ENCODE measurements around the gene TXNDC12. TPM values are rescaled to one million over a fixed set of nuclear protein-coding genes. Genes with fewer than 3 reads are reported as not detected.
"Not testable (repeated sequence)": the region's sequence is repeated elsewhere in the genome, so short reads cannot be mapped to it uniquely, and the experiment has no call there.

TXNDC12 gene
- 37.4 and 39.0 TPM in 2 replicates for total RNA-seq

DNA sequence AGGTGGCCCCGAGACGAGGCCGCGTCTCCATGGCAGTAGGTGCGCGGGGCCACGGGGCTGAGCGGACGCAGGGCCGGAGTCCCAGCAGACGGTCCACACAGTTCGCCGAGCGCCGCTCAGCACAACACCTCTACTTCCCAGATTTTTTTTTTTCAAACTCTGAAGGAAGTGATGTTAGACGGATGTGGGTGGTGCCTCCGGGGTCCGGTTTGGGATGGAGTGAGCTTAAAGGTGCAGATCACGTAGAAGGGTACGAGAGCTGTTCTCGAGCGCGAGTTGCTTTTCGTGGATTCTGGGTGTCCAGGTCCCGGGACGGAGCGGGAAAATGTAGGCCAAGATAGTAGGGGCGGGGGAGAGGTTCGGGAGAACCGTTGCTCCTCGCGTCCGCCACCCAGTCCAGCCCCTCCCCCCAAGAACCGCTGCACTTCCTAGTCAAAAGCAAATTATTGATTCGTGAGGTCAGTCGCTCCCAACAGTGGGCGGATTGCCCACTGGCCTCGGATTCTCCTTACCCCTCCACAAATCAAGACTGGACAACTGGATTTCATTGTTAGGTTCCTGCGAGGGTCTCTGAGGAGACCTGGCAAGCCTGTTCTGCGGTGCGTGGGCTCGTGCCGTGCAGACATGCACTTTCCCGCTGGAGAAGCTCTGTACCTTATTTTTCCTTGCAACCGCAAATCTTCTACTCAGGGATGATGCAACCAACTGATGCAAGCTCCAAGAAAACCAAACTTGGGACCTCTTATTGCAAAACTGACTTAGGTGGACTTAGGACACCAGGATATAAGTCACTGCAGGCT is at the start of gene TXNDC12:
TXNDC12 (minus strand) TSS at position 126 of the 800 bp plus-strand sequence; CDS start at position 31, 95 bp downstream.
- Mint-ChIP-seq H3K4me1 (peaks cover 51% of the 10 kb centered on the region), H3K27me3 (no peaks in the 10 kb centered on the region), H3K27ac (peak within 1 kb of the TSS; percentile 98), H3K36me3 (ENCODE audit: low read depth) (peaks cover 51% of the 10 kb centered on the region), H3K4me3 (peak within 1 kb of the TSS; percentile 100), H3K9me3 (no peaks in the 10 kb centered on the region)
- ChIA-PET CTCF (interaction anchor here (1.3 kb wide), 1 partner anchor 21 kb away, joined by 4 read pairs; the partner anchor contains the start of gene KTI12), POLR2A (interaction anchor here (0.6 to 5.2 kb wide), 8 partner anchors 10 to 642 kb away, joined by 3 to 63 read pairs (median 4); partner anchors contain the start of genes CC2D1B, KTI12 and RAB3B)
- intact Hi-C loops (cut with micrococcal nuclease) = loop anchor here (1.0 to 10.0 kb wide), 9 partner anchors 311 to 2000 kb away; partner anchors contain the start of genes CC2D1B, CPT2, CZIB and FAF1
- TF ChIP-seq, protein P1, sequence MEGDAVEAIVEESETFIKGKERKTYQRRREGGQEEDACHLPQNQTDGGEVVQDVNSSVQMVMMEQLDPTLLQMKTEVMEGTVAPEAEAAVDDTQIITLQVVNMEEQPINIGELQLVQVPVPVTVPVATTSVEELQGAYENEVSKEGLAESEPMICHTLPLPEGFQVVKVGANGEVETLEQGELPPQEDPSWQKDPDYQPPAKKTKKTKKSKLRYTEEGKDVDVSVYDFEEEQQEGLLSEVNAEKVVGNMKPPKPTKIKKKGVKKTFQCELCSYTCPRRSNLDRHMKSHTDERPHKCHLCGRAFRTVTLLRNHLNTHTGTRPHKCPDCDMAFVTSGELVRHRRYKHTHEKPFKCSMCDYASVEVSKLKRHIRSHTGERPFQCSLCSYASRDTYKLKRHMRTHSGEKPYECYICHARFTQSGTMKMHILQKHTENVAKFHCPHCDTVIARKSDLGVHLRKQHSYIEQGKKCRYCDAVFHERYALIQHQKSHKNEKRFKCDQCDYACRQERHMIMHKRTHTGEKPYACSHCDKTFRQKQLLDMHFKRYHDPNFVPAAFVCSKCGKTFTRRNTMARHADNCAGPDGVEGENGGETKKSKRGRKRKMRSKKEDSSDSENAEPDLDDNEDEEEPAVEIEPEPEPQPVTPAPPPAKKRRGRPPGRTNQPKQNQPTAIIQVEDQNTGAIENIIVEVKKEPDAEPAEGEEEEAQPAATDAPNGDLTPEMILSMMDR (IDR thresholded peaks at IDR 0.05) = no peak
- peak; percentile 61 for DNase-seq
- peak; percentile 39 for ATAC-seq (ENCODE audit: low read depth)

GRCh38 chr1:52102336-52103013 is 47.5 kb upstream of the TXNDC12 start:
- no peak for ATAC-seq (ENCODE audit: low read depth)
- intact Hi-C loops (cut with micrococcal nuclease) = no loop called here
- TF ChIP-seq, protein P1 (IDR thresholded peaks at IDR 0.05) = no peak
- POLR2A ChIA-PET = no interaction called here
- Mint-ChIP-seq H3K4me1 (no peaks in the 10 kb centered on the region), H3K9me3 (no peaks in the 10 kb centered on the region), H3K36me3 (ENCODE audit: low read depth) (no peaks in the 10 kb centered on the region), H3K27ac (no peak overlapping the region), H3K27me3 (no peaks in the 10 kb centered on the region), H3K4me3 (no peak overlapping the region)
- CTCF ChIA-PET = no interaction called here
- DNase-seq = no peak

DNA sequence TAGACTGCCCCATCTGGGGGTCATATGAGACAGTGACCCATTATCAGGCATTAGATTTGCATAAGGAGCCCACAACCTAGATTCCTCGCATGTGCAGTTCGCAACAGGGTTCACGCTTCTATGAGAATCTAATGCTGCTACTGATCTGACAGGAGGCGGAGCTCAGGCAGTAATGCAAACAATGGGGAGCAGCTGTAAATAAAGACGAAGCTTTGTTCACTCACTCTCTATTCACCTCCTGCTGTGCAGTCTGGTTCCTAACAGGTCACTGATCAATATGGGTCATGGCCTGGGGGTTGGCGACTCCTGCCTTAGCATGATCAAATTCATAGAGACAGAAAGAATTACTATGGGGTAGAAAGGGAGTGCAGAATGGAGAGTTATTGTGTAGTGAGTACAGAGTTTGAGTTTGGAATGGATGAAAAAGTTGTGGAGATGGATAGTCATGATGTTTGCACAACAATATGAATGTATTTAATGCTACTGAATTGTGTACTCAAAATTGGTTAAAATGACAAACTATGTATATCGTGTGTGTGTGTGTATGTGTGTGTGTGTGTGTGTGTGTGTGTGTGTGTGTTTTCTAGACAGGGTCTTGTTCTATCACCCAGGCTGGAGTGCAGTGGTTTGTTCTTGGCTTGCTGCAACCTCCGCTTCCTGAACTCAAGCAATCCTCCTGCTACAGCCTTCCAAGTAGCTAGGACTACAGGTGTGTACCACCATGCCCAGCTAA is 43.3 kb upstream of the TXNDC12 start:
- Mint-ChIP-seq H3K27ac (no peak overlapping the region), H3K4me3 (no peak overlapping the region), H3K27me3 (no peaks in the 10 kb centered on the region), H3K4me1 (no peaks in the 10 kb centered on the region), H3K36me3 (ENCODE audit: low read depth) (no peaks in the 10 kb centered on the region), H3K9me3 (no peaks in the 10 kb centered on the region)
- CTCF ChIA-PET = no interaction called here
- POLR2A ChIA-PET = interaction anchor here (0.6 kb wide), 1 partner anchor 1161 kb away, joined by 3 read pairs; no protein-coding TSS in a partner anchor
- intact Hi-C loops (cut with micrococcal nuclease) = no loop called here
- TF ChIP-seq, protein P1 (IDR thresholded peaks at IDR 0.05) = no peak
- ATAC-seq (ENCODE audit: low read depth) (no peak), DNase-seq (no peak)

DNA sequence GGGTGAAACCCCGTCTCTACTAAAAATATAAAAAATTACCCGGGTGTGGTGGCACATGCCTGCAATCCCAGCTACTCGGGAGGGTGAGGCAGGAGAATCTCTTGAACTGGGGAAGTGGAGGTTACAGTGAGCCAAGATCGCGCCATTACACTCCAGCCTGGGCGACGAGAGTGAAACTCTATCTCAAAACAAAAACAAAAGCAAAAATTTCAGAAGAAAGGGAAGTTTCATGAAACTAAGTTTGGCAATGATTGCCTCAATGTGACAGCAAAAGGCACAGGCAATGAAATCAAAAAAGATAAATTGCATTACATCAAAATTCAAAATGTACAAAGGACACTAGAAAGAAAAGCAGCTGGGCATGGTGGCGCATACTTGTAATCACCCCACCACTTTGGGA is 41.2 kb upstream of the TXNDC12 start:
- Mint-ChIP-seq H3K4me1 (no peaks in the 10 kb centered on the region), H3K36me3 (ENCODE audit: low read depth) (peaks cover 4% of the 10 kb centered on the region), H3K27ac (no peak overlapping the region), H3K4me3 (no peak overlapping the region), H3K9me3 (no peaks in the 10 kb centered on the region), H3K27me3 (no peaks in the 10 kb centered on the region)
- DNase-seq = no peak
- ChIA-PET CTCF (no interaction called here), POLR2A (no interaction called here)
- no peak for ATAC-seq (ENCODE audit: low read depth)
- intact Hi-C loops (cut with micrococcal nuclease) = no loop called here
- TF ChIP-seq, protein P1 (IDR thresholded peaks at IDR 0.05) = no peak

DNA sequence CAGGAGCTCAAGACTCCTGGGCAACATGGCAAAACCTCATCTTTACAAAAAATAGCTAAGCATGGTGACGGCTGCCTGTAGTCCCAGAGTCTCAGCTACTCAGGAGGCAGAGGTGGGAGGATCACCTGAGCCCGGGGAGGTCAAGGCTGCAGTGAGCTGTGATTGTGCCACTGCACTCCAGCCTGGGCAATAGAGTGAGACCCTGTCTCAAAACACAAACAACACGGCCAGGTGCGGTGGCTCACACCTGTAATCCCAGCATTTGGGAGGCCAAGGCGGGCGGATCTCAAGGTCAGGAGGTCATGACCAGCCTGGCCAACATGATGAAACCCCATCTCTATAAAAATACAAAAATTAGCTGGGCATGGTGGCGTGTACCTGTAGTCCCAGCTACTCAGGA is 39.3 kb upstream of the TXNDC12 start:
- CTCF ChIA-PET, H3K27ac Mint-ChIP-seq, POLR2A ChIA-PET: not testable (repeated sequence)

GRCh38 chr1:52087892-52088291 is 32.9 kb upstream of the TXNDC12 start:
- CTCF ChIA-PET = interaction anchor here (0.6 kb wide), 1 partner anchor 14 kb away, joined by 3 read pairs; no protein-coding TSS in a partner anchor
- H3K4me3 Mint-ChIP-seq; H3K27ac Mint-ChIP-seq; ATAC-seq (ENCODE audit: low read depth); POLR2A ChIA-PET; H3K27me3 Mint-ChIP-seq; H3K4me1 Mint-ChIP-seq; intact Hi-C loops (cut with micrococcal nuclease); DNase-seq; H3K9me3 Mint-ChIP-seq: not testable (repeated sequence)
- H3K36me3 Mint-ChIP-seq (ENCODE audit: low read depth) = peaks cover 52% of the 10 kb centered on the region

More for the DNA sequence above, 39.3 kb upstream of the TXNDC12 start:
- H3K9me3 Mint-ChIP-seq; H3K4me1 Mint-ChIP-seq; intact Hi-C loops (cut with micrococcal nuclease); DNase-seq; H3K4me3 Mint-ChIP-seq; ATAC-seq (ENCODE audit: low read depth); H3K27me3 Mint-ChIP-seq: not testable (repeated sequence)
- peaks cover 16% of the 10 kb centered on the region for H3K36me3 Mint-ChIP-seq (ENCODE audit: low read depth)
